GM18519 (cell line): Measurements from ENCODE around the gene GNAL.

ENCODE experiments used
- ATAC-seq: cut with Tn5 transposase; IDR thresholded peaks from one replicate; pipeline ENCODE4 v1.9.1; 2021; ENCODE audit warnings: mild to moderate bottlenecking, moderate library complexity; ENCODE audit not compliant: unreplicated experiment, low FRiP score

The GNAL gene

GRCh38 chr18:11800566-11801334 is 111.7 kb downstream of the GNAL start:
- no peak for ATAC-seq

DNA sequence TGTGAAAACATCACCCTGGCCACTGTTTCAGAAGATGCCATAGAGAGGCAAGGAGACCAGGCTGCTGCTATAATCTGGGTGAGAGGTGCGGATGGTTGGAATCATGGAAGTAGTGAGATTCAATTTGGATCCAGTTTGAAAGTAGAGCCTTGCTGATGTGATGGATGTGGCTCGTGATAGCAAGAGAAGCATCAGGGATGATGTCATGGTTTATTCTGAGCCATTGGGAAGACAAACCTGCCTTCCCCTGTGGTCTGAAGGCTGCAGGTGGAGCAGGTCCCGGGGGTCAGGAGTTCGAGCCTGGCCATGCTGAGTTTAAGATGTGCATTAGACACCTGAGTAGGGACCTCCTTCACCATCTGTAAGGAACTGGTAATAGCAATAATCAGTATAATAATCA is 112.5 kb downstream of the GNAL start:
- ATAC-seq: no peak

GRCh38 chr18:11802158-11802557 is 113.1 kb downstream of the GNAL start:
- ATAC-seq: no peak

DNA sequence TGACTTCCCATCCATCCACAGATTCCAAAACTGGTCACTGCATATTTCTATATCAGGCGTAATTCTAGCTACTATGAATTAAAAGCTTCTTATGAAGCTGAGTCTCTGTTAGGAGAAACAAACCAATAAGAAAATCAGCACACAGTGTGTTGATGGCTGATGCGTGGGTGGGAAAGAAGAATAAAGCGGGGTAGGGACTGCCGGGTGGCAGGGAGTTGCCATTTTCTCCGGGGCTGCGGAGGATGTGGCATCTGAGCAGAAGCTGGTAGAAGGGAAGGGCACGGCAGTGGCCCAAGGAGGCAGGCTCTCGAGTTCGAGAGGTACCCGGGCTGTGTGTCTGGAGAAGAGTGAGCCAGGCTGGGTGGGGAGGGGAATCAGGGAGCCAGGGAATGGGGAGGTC is 113.5 kb downstream of the GNAL start:
- no peak for ATAC-seq

DNA sequence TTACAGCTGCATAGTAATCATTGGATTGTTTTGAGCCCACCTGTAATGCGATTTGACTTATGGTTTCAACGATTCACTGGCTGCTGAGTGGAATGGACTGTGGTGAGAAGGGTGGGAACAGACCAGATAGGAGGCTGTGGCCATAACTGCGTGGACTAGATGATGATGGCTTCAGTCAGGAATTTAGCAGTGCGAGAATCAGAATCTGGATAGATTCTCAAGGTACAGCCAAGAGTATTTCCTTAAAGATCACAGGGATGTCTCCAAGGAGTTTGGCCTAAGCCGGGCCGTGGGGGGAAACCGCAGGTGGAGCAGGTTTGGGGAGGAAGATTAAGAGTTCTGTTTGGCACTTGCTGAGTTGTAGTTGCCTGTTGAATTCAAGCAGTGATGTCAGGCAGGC is 118.2 kb downstream of the GNAL start:
- no peak for ATAC-seq

GRCh38 chr18:11808001-11808855 is 119.2 kb downstream of the GNAL start:
- no peak for ATAC-seq

DNA sequence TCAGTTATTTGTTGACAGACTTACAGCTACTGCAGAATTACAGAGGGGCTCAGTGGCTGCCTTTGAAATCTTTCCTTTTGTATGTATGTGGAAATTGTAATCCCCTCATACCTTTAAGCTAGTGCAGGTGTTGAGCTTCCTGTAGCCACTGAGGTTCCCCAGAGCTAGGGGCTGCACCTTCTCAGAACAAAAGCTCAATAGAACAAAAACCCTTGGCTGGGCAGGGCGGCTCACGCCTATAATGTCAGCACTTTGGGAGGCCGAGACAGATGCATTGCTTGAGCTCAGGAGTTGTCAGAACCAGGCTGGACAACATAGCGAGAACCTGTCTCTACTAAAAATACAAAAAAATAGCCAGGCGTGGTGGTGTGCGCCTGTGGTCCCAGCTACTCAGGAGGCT is 120.8 kb downstream of the GNAL start:
- ATAC-seq: no peak

GRCh38 chr18:11810379-11810778 is 121.3 kb downstream of the GNAL start:
- no peak for ATAC-seq

DNA sequence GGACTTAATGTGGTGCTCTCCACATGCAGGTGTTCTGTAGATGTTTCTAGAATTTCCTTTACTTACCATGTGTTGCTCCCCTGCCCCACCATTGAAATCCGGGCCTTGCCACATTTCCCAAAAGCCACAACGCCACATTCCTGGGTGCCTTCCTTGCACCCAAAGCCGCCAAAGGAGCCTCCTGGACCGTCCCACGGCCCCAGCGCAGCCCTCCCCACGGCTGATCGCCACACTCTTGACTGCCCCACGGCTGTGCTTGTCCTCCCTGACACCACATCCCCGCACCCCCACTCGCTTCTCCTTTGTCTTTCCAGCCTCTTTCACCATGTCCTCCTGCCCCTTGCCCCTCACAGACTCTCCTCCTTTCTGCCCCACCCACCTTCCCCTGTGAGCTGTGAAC is 121.9 kb downstream of the GNAL start:
- ATAC-seq: no peak

- ATAC-seq: no peak
These were observed 128.2 kb downstream of the GNAL start for GRCh38 chr18:11817229-11817628.

DNA sequence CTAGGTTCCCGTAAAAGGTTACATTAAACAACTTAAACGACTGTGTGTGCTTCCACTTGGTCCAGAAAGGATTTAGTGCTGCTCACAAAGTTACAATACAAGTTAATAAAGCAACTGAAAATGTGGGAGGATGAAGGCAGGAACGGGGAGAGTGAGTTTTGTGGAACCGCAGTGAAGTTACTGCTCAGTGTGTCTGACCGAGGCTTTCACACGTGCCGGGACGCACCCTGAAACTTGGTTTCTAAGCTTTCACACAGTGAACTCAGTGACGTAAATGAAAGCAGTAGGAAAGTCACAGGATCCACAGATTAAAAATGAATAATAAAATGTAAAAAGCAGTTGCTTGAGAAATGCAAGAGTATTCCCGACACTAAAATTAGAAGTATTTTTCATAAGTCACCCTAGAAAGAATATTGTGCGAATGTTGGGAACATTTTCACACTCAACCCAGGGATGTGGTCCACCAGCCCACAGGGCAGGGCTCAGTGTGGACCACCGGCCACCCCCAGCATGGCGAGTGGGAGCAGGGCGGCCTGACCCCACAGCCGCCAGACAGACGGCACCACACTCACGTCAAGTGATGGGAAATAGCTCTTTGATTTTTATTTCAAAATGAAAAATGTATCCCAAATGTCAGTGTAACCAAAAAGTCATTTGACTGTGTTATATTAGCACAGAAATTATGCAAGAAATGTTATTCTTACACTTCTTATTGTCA is 129.6 kb downstream of the GNAL start:
- ATAC-seq: no peak

- ATAC-seq: no peak
These were observed 130.9 kb downstream of the GNAL start for GRCh38 chr18:11819938-11820337.

DNA sequence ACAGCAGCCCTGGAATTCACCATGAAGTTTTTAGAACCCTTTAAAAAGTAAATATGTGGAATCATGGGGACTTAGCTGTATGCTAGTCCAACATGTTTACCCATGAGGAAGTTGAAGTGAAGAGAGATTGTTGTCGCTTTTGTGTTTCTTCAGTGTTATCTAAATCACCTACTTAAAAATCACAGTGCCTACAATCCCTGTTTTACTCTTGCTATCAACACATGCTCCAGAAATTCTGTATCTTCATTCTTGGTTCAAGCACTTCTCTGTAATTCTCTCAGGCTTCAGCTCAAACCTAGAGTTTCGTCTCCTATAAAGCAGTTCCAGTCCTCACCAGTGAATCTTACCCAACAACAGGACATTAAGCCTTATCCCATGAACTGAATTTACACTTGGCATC is 131.6 kb downstream of the GNAL start:
- ATAC-seq: no peak

GRCh38 chr18:11821208-11821607 is 132.1 kb downstream of the GNAL start:
- ATAC-seq: no peak

- no peak for ATAC-seq
These were observed 132.7 kb downstream of the GNAL start for GRCh38 chr18:11821643-11822237.

GRCh38 chr18:11823545-11823944 is 134.5 kb downstream of the GNAL start:
- ATAC-seq: no peak

DNA sequence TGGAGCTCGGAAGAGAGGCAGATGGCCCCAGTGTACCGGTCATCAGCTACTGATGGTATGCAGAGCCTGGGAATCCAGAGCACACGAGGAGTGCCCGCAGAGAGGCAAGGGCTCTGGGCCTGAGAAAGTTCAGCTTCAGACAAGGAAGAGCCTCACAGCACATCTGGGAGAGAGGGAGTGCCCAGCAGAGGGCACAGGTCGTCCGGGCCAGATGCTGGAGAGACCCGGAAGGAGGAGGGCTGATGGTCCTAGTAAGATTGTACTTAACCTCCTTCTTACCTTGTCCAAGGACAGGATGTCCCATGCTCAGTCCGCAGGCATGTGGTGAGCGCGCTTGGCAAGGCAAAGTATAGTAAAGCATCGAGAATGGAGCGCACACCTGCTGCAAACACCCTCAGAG is 137.8 kb downstream of the GNAL start:
- no peak for ATAC-seq

- no peak for ATAC-seq
These were observed 139.8 kb downstream of the GNAL start for GRCh38 chr18:11828786-11829432.

DNA sequence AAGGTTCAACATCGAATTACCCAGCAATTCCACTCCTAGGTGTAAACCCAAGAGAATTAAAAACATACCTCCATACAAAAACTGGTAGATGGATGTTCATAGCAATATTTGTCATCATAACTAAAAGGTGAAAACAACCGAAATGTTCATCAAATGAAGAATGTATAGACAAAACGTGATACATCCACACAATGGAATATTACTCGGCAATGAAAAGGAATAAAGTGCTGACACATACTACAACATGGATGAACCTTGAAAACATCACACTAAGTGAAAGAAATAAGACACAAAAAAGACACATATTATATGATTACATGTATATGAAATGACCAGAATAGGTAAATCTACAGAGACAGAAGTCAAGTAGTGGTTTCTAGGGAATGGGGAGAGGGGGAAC is 141.5 kb downstream of the GNAL start:
- ATAC-seq: no peak

DNA sequence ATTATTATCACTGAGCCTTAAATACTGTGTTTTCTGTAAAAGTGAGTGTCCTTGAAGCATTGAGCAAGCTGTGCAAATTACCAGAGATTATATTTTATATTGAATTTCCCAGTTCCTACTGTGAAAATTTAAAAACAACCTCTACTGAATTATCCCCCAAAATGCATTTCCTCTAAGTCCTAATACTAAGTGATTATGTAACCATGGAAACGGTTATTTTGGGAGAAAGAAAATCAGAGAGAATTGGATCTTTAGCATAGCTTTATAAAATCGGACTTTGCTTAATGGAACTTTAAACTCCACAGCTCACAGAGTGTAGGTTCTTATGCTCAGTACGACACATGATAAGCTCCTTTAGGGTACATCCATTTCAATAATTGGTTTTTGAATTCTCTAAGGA is 142.9 kb downstream of the GNAL start:
- no peak for ATAC-seq
